SH-SY5Y (cell line): ENCODE data around the gene UNKL.

Source experiments
- GATA2 ChIP-seq: IDR thresholded peaks from 2 replicates; pipeline ENCODE4 v1.6.1; 2011; ENCODE audit warnings: mild to moderate bottlenecking, low read depth, low read length
- GATA3 ChIP-seq: IDR thresholded peaks from 2 replicates; pipeline ENCODE4 v1.6.1; 2011; ENCODE audit warnings: low read depth, mild to moderate bottlenecking, low read length, moderate library complexity

DNA sequence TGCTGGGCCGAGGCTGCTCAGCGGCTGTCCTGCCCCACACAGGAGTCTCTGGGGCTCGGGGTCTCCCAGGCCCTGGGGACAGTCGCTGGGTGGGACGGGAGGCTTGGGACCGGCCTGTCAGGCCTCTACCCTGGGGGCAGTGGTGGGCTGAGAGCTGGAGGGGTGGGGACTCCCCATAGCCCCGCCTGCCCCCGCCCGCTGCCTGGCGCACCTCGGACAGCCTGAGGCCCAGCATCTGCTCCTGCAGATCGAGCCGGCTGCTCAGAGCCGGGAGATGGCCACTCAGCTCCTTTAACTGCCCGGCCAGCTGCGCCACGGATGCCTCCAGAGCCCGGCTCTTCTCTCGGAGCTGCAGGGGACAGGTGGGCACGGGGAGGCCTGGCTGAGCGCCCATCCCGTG lies 23.1 kb upstream of the UNKL start:
- TF ChIP-seq GATA3 (no peak), GATA2 (no peak)
